GM18867 (cell line): ENCODE results near the gene CLDN16.

ENCODE experiments used
- ATAC-seq: cut with Tn5 transposase; IDR thresholded peaks from one replicate; pipeline ENCODE4 v1.9.1; 2021; ENCODE audit warnings: mild to moderate bottlenecking, moderate library complexity; ENCODE audit not compliant: unreplicated experiment

The CLDN16 gene

DNA sequence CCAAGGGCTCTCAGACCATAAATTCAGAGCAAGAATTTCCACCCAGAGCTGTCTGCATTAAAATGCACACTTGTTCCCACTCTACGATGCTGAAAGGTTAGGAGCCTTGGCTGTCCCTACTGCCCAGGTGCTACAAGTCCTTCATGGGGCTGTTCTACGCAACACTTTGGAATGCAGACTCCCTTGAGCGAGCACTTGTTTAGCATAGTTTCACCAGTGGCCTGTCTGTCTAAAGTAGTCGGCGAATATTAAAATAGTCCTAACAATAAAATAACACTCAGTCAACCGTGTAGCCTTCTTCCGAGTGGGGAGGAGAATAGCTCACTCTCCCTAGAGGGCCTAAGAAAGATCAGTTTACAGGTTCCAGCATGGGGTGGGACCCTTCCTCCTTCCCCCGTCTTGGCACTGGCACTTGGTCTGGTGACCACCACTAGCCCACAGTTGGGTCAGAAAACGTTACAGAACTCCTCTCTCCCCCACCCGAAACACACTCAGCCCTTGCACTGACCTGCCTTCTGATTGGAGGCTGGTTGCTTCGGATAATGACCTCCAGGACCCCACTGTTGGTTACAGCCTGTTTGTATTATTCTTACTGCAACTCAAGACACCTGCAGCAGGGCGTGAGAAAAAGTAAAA, at the start of gene CLDN16:
CLDN16 (plus strand) TSS at position 586 of the 636 bp plus-strand sequence. CDS start 167 bp downstream, outside the sequence.
- no peak for ATAC-seq

DNA sequence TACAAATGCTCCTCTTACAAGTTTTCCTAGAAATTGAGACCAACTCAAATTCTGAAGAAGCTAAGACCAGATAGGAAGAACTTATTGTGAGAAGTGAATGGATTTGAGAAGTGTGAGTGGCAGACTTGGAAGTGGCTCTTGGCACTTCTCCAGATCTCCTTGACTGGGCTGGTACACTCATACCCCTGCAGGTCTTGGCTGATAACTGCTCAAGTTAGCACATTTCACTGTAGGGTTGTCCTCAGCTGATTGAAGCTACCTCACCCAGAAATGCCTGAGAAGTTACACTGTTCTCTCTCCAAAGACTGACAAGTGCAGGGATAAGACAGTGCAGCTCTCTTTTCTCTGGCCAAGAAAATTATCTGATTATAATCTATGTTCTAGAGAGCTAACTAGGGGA, 49.2 kb upstream of the CLDN16 start:
- no peak for ATAC-seq

DNA sequence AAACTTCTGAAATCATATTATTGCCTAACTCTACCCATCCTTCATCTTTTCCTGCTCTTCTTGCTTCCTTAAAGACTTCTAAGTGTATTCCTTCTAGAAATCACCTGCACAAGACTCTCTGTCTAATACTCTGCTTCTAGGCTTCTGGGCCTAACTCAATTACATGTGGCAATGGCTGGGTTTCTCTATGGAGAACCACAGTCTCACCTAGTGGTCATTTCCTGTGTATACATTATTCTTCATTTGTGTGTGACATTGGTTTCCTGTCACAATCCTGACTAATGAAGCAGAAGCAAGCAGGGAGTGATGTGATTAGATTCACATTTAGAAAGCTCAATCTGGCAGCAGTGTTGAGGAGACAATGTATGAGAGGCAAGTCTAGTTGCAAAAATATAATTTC, 48.8 kb upstream of the CLDN16 start:
- peak; percentile 84 for ATAC-seq

DNA sequence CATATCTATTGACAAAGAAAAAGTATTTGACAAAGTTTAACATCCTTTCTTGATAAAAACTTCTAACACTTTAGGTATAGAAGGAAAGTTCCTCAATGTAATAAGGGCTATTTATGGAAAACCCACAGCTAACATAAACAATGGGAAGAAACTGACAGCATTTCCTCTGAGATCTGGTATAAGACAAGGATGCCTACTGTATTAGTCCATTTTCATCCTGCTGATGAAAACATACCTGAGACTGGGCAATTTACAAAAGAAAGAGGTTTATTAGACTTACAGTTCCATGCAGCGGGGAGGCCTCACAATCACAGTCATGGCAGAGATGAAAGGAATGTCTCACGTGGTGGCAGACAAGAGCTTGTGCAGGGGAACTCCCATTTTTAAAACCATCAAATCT, 47.9 kb upstream of the CLDN16 start:
- no peak for ATAC-seq

DNA sequence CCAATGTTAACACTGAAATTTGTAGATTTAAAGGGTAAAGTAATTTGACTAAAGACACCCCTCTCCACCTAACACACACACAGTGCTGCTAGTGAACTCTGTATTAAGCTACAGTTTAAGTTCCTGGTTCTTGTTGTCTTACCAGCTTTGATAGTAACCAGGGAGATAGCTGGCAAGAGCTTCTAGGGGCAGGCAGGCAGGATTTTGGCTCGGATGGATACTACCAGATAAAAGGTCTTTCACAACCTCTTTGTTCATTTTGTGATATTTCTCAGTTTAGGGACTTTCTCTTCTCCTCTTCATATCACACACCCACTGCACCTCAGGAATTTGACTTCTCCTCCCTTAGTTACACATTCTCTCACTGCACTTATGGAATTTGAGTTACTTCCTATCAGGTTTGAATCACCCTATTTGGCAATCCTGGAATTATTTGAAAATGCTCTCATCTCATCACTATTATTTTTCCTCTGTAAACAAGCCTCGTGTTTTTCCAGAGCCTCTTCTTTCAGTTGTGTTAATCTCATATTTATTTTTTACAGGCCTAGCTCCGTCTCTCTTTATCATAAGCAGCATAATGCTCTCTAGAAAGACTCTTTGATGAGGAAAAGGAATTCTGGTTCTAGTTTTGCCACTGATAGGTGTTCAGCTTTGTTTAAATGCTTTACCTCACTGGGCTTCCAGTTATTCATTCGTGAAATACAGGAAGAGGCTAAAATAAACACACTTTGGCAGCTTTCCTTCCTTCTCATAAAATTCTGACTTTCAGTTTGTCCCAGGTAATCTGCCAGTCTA, 42.7 kb upstream of the CLDN16 start:
- ATAC-seq, result no peak

DNA sequence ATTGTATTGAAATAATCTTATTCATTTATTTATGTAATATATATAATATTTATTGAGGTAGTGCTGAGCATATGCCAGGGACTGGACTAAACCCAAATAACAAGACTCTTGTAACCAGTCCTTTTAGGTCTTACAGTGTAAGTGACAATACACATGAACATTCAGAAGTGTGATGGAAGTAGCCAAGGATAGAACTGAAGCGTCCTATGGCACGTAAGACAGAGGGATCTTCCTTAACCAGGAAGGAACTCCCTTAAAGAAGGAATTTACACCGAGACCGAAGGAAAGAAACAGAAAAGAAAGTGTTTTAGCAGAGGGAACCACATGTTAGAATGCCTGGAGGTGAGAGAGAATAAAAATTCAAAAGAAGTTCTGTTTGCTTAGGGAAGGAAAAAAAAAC, 42.1 kb upstream of the CLDN16 start:
- ATAC-seq, result no peak

- no peak for ATAC-seq
Observed at GRCh38 chr3:190346541-190346940, 41.4 kb upstream of the CLDN16 start.

DNA sequence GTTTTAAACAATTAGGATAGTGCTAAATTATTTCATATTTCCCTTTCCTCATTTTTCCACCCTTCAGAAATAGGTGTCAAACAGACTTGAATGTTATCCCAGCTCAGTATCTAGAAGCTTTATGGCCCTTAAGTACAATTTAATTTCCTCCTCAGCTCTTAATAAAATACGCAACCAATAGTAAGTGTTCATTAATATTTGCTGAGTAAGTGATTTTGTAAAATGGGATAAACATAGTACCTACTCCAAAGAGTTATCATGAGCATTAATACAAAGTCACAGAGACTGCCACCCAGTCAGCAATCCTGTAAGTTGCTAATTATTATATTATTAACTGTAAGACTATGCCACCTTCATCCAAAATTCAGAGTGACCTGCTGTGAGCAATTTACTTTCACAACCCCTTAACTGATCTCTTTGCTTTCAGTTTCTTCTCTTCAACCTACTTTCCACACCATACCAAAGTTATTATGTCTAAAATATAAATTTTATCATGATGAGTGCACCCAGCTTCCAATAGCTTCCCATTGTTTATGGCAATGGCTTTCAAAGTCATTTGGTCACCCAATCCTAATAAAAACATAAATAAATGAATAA, 35.0 kb upstream of the CLDN16 start:
- ATAC-seq, result peak; percentile 69

DNA sequence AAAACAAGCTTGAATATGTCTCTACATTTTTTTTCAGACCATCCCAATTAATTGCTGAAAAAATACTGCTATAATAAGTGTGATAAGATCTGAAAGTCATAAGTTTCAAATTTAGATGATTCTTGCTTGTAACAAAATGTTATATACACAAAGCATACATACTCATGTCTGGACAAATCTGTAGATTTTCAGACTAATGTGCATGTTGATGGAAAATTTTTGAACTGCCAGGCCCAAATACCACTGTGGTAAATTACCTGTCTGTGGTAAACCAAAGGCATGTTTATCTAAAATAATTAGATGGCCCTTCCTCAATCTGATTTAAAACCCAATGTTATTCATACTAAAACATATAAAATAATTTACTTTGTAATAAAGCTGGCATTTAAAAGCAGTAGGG, 31.7 kb upstream of the CLDN16 start:
- ATAC-seq, result no peak

GRCh38 chr3:190357468-190357867, 30.5 kb upstream of the CLDN16 start:
- ATAC-seq, result no peak

GRCh38 chr3:190359813-190360212, 28.1 kb upstream of the CLDN16 start:
- no peak for ATAC-seq

GRCh38 chr3:190360228-190360627, 27.7 kb upstream of the CLDN16 start:
- no peak for ATAC-seq

- no peak for ATAC-seq
Observed at GRCh38 chr3:190361791-190362190, 26.2 kb upstream of the CLDN16 start.

- no peak for ATAC-seq
Observed at GRCh38 chr3:190362258-190362657, 25.7 kb upstream of the CLDN16 start.

DNA sequence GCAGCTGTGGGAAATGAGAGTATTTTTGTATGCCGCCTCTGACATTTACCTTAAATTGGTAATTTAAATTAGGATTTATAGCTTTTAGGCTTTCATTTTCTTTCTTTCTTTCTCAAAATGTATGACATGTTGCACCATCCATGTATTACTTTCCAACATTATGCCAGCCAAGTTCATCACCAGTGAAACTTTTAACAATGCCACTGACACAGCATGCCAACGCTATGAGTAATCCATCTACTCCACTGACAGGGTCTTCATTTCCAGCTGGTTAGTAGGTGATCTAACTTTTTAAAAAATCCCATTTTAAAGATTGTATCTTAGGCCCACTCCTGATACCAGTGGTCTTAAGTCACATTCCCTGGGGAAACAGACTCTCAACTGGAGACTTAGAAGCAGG, 21.8 kb upstream of the CLDN16 start:
- ATAC-seq, result no peak

GRCh38 chr3:190368881-190369280, 19.1 kb upstream of the CLDN16 start:
- no peak for ATAC-seq

DNA sequence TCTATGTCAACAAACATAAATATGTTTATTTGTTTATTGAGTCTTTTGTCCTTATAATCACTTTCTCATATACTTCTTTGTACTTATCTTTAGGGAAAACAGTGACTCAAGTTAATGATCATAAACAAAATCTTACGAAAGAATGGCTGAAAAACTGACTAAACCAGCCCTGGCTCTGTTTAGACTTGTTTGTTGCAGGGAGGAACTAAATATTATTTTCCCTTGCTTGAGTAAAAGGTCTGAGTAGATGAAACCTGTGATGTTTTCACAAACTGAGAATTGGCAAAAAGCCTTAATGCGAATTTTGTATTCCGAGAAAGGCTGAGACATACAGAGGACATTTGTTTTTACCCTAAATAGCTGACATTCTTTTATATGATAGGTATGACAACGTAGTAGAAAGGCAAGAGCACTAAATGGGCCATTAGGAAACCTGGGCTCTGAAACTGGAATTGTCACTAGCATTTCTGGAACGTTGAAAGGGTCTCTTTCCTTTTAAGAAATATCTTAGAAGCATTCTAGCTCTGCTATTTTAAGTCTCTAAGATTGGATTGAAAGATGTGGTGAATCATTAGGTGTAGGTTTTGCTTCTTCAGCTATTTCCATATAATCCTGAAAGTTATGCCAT, 18.2 kb upstream of the CLDN16 start:
- no peak for ATAC-seq

GRCh38 chr3:190370369-190370768, 17.6 kb upstream of the CLDN16 start:
- no peak for ATAC-seq

DNA sequence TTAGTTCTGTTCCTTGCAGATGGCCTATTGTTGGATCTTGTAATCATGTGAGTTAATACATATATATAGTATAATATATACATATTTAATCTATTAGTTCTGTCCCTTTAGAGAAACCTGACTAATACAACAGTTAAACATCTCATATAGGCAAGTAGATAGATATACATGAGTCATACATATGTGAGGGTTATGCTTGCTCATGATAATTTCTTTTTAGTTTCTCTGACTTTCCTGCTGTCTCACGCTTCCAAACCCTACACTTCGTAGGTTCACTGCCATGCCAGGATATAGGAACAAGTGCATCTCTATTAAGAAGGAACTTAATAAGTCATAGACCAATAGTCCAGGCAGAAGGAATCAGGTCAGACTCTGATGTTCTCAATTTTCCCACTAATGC, 16.8 kb upstream of the CLDN16 start:
- no peak for ATAC-seq

- no peak for ATAC-seq
Observed at GRCh38 chr3:190375246-190375645, 12.7 kb upstream of the CLDN16 start.

GRCh38 chr3:190375671-190376070, 12.3 kb upstream of the CLDN16 start:
- ATAC-seq, result no peak
